GM23338 (cell line): ENCODE results near the gene TMEM132D. TPM values are rescaled to one million over a fixed set of nuclear protein-coding genes. Genes with fewer than 3 reads are reported as not detected.

Experiments used
- ATAC-seq: fragments of 200-7000 bp; cut with Tn5 transposase; 3 replicates; pipeline ENCODE4 v1.9.1; 2020
- DNase-seq: peaks from one replicate; pipeline ENCODE4 v3.0.0-alpha.2; 2015; ENCODE audit warnings: low spot score
- H2AFZ ChIP-seq: fragments of 200-600 bp; sonication (generic); 2 replicates; pipeline ENCODE4 v1.8.0; 2016; ENCODE audit warnings: antibody characterized with exemption, mild to moderate bottlenecking, moderate library complexity
- H3F3A ChIP-seq: fragments of 200-600 bp; sonication (generic); replicated peaks from 2 replicates; pipeline ENCODE4 v1.8.0; 2017; ENCODE audit warnings: antibody characterized with exemption, mixed run types, low read depth
- H3K27ac ChIP-seq: fragments of 200-600 bp; sonication (generic); 2 replicates; pipeline ENCODE4 v1.6.1; 2016; ENCODE audit warnings: low read depth
- H3K27me3 ChIP-seq: fragments of 200-600 bp; sonication (generic); 2 replicates; pipeline ENCODE4 v1.8.0; 2016; ENCODE audit warnings: mild to moderate bottlenecking, mixed run types, moderate library complexity; ENCODE audit not compliant: insufficient read depth
- H3K36me3 ChIP-seq: fragments of 200-600 bp; sonication (generic); 2 replicates; pipeline ENCODE4 v1.8.0; 2016; ENCODE audit warnings: mild to moderate bottlenecking; ENCODE audit not compliant: insufficient read depth
- H3K4me1 ChIP-seq: fragments of 200-600 bp; sonication (generic); 2 replicates; pipeline ENCODE4 v1.8.0; 2016; ENCODE audit warnings: mild to moderate bottlenecking, moderate library complexity; ENCODE audit not compliant: insufficient read depth
- H3K4me2 ChIP-seq: fragments of 200-600 bp; sonication (generic); 2 replicates; pipeline ENCODE4 v1.7.1; 2017; ENCODE audit warnings: mixed run types
- H3K4me3 ChIP-seq: fragments of 200-600 bp; sonication (generic); 2 replicates; pipeline ENCODE4 v1.6.1; 2016; ENCODE audit warnings: mixed run types
- H3K79me2 ChIP-seq: fragments of 200-600 bp; sonication (generic); replicated peaks from 2 replicates; pipeline ENCODE4 v1.8.0; 2017; ENCODE audit warnings: mild to moderate bottlenecking; ENCODE audit not compliant: insufficient read depth
- H3K9me2 ChIP-seq: fragments of 200-600 bp; sonication (generic); 2 replicates; pipeline ENCODE4 v1.8.0; 2017; ENCODE audit not compliant: insufficient read depth
- H4K20me1 ChIP-seq: fragments of 200-600 bp; sonication (generic); replicated peaks from 2 replicates; pipeline ENCODE4 v1.8.0; 2017; ENCODE audit warnings: mild to moderate bottlenecking; ENCODE audit not compliant: insufficient read depth
- H3K27ac Mint-ChIP-seq: 2 replicates; pipeline ENCODE4 v1.8.0; 2020; ENCODE audit warnings: inconsistent platforms, mild to moderate bottlenecking, moderate library complexity, mixed read lengths
- H3K27me3 Mint-ChIP-seq: 3 replicates; pipeline ENCODE4 v1.8.0; 2022; ENCODE audit warnings: low read depth, mild to moderate bottlenecking, moderate library complexity, mixed read lengths, inconsistent platforms; ENCODE audit not compliant: insufficient read depth, poor library complexity
- H3K36me3 Mint-ChIP-seq: 3 replicates; pipeline ENCODE4 v1.8.0; 2021; ENCODE audit warnings: low read depth, mild to moderate bottlenecking, inconsistent platforms, moderate library complexity, mixed read lengths
- H3K4me1 Mint-ChIP-seq: 3 replicates; pipeline ENCODE4 v1.8.0; 2020; ENCODE audit warnings: mild to moderate bottlenecking, inconsistent platforms, mixed read lengths
- H3K4me3 Mint-ChIP-seq: 3 replicates; pipeline ENCODE4 v1.8.0; 2021; ENCODE audit warnings: moderate library complexity, mild to moderate bottlenecking, inconsistent platforms, mixed read lengths
- H3K9me3 Mint-ChIP-seq: 3 replicates; pipeline ENCODE4 v1.8.0; 2020; ENCODE audit warnings: moderate library complexity, mild to moderate bottlenecking, inconsistent platforms, mixed read lengths
- CTCF ChIP-seq, 2 experiments: fragments of 200-600 bp in 1 of 2; sonication (generic) in 1 of 2; conservative IDR thresholded peaks; 2 replicates each; pipeline versions ENCODE4 v1.5.1 to v1.6.1; 2016 to 2017; ENCODE audit warnings: antibody characterized with exemption in 2 of 2, low read depth in 2 of 2, mild to moderate bottlenecking in 2 of 2, moderate library complexity in 1 of 2
- ETS1 ChIP-seq: IDR thresholded peaks from 2 replicates; pipeline ENCODE4 v1.6.1; 2016; ENCODE audit warnings: antibody characterized with exemption
- EZH2 ChIP-seq: fragments of 200-600 bp; sonication (generic); IDR thresholded peaks from one replicate; pipeline ENCODE4 v1.8.0; 2017; ENCODE audit warnings: antibody characterized with exemption, mild to moderate bottlenecking, low read depth; ENCODE audit not compliant: unreplicated experiment
- EZH2phosphoT487 ChIP-seq: fragments of 200-600 bp; sonication (generic); IDR thresholded peaks from one replicate; pipeline ENCODE4 v1.8.1; 2018; ENCODE audit warnings: antibody characterized with exemption; ENCODE audit not compliant: unreplicated experiment
- POLR2AphosphoS5 ChIP-seq: IDR thresholded peaks from 2 replicates; pipeline ENCODE4 v1.6.1; 2016; ENCODE audit warnings: antibody characterized with exemption, low read depth
- REST ChIP-seq: IDR thresholded peaks from one replicate; pipeline ENCODE4 v1.6.1; 2018; ENCODE audit warnings: antibody characterized with exemption; ENCODE audit not compliant: unreplicated experiment
- STAT1 ChIP-seq: IDR thresholded peaks from one replicate; pipeline ENCODE4 v1.6.1; 2016; ENCODE audit warnings: antibody characterized with exemption; ENCODE audit not compliant: unreplicated experiment
- ZNF114 ChIP-seq: fragments of 250-450 bp; sonication (Bioruptor Pico); IDR thresholded peaks from 2 replicates; pipeline ENCODE4 v1.5.0; 2020; ENCODE audit warnings: mild to moderate bottlenecking, moderate library complexity
- ZNF462 ChIP-seq: fragments of 250-450 bp; sonication (Bioruptor Pico); IDR thresholded peaks from 2 replicates; pipeline ENCODE4 v1.5.0; 2020; ENCODE audit warnings: mild to moderate bottlenecking, moderate library complexity
- polyA plus RNA-seq: library from polyadenylated mRNA; unstranded; fragments of >200 nt; fragmentation: Nextera tagmentation; extraction: Ambion mirVana; gene quantifications from 2 replicates; pipeline ENCODE4 v1.2.1, GENCODE V29; 2016
- total RNA-seq: library from RNA; depleted of rRNA; stranded (reverse); fragments of >200 nt; shearing (Covaris generic); gene quantifications from 2 replicates; pipeline ENCODE4 v1.2.3, GENCODE V29; 2014

TMEM132D gene
- total and polyA plus RNA-seq, 2 experiments from 2014 or later = 0.44 to 5.3 TPM

- Histone ChIP-seq H3F3A (no peaks in the 10 kb centered on the region), H3K4me3 (no peak overlapping the region), H3K4me1 (no peaks in the 10 kb centered on the region), H4K20me1 (no peaks in the 10 kb centered on the region), H3K27me3 (no peaks in the 10 kb centered on the region), H3K79me2 (no peaks in the 10 kb centered on the region), H3K36me3 (no peaks in the 10 kb centered on the region; the same call in 1 of the 2 replicates), H3K4me2 (no peak overlapping the region), H3K27ac (no peak overlapping the region), H3K9me2 (no peaks in the 10 kb centered on the region), H2AFZ (no peak overlapping the region)
- H3K27ac Mint-ChIP-seq = no peak overlapping the region
- no peak overlapping the region for H3K4me3 Mint-ChIP-seq
- DNase-seq = no peak
- ATAC-seq = no peak
- H3K9me3 Mint-ChIP-seq = peaks cover 97% of the 10 kb centered on the region
- no peaks in the 10 kb centered on the region for H3K27me3 Mint-ChIP-seq
- peaks cover 40% of the 10 kb centered on the region for H3K36me3 Mint-ChIP-seq
- no peaks in the 10 kb centered on the region for H3K4me1 Mint-ChIP-seq
- TF ChIP-seq STAT1 (no peak), EZH2 (no peak), CTCF (conservative IDR thresholded peaks at IDR 0.05; ENCODE audit: low read depth in 2 of 2) (no peak), REST (no peak), ETS1 (no peak), ZNF114 (CRISPR knock-in tag) (no peak), ZNF462 (CRISPR knock-in tag) (no peak), POLR2AphosphoS5 (no peak), EZH2phosphoT487 (no peak)
These were observed 373.3 kb downstream of the TMEM132D start for GRCh38 chr12:129530517-129530916.
